ENCODE measurements around the gene CX3CL1. TPM values are rescaled to one million over a fixed set of nuclear protein-coding genes. Genes with fewer than 3 reads are reported as not detected.

The CX3CL1 gene
- total and polyA plus RNA-seq, 2 of the 13 experiments (the other 11 are each of a cell fraction or from before 2014, with no cell fraction given) = 57.3 to 60.8 TPM

DNA sequence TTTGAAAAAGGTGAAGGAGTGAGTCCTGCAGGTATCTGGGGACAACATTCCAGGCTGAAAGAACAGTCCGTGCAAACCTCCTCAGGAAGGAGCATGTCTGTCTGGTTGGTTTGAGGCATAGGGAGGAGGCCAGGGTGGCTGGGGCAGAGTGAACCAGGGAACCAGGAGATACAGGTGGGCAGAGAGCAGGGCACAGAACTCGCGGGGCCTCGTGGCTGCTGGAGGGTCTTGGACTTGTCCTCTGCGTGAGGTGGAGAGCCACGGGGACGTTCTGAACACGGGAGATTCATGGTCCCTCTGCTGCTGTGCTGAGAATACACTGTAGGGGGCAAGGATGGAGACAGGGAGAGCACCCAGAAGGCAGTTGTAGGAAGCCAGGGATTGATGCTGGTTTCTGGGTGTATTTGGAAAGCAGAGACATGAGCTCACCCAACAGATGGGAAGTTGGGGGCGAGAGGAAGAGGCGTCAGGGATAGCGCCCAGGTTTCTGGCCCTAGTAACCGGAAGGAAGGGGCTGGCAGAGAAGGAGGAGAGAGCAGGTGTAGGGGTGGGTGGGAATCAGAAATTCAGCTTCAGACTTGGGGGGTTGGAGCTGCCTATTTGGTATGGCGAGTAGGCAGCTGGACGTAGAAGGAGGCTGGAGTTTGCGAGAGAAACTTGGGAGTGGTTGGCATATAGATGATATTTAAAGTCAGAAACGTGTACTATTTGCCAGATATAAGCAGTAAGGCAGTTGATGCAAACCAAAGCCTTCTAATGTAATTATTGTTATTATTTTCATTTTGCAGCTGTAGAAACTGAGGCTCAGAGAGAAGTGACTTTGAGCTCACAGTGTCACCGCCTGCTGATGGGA, 31.9 kb downstream of the CX3CL1 start, which contains the start of gene CCL17:
Gene CCL17, plus strand, starts transcription at position 803 of the 853 bp plus-strand sequence. CDS start 9,166 bp downstream, outside the sequence.
- Histone ChIP-seq H3K36me3 (replicated peaks in 1 of 2; ENCODE audit: control insufficient read depth in 1 of 2, insufficient read depth in 2 of 2, low read length in 2 of 2) (no peaks in the 10 kb centered on the region), H3K4me2 (ENCODE audit: low read depth, low read length) (no peak within 1 kb of the TSS), H3K9me3 (ENCODE audit: low read length) (no peaks in the 10 kb centered on the region), H2AFZ (ENCODE audit: low read length) (no peak within 1 kb of the TSS), H3K27me3 (ENCODE audit: control insufficient read depth in 1 of 2, insufficient read depth in 2 of 2, low read length in 2 of 2) (peaks cover 0 to 9% of the 10 kb centered on the region in 2 experiments; a peak in 2 of 5 replicates), H3K4me1 (ENCODE audit: insufficient read depth, low read length) (peaks cover 11% of the 10 kb centered on the region; the same call in 1 of the 2 replicates), H3K4me3 (replicated peaks in 1 of 3; ENCODE audit: insufficient read depth in 1 of 3, low read depth in 2 of 3, low read length in 3 of 3) (no peak within 1 kb of the TSS), H3K79me2 (ENCODE audit: insufficient read depth, low read length) (no peaks in the 10 kb centered on the region), H4K20me1 (ENCODE audit: insufficient read depth, low read length) (no peaks in the 10 kb centered on the region), H3K27ac (ENCODE audit: extremely low read length, insufficient read depth, low read length) (no peak within 1 kb of the TSS), H3K9ac (ENCODE audit: insufficient read depth, low read depth, low read length) (no peak within 1 kb of the TSS)
- FAIRE-seq (no peak), DNase-seq (ENCODE audit: low spot score) (no peak), ATAC-seq (peak; percentile 47; the same call in 2 of the 3 replicates)
- CTCF ChIA-PET (ENCODE audit: low intra/inter-chr PET ratio, low total read pairs) = no interaction called here
- in situ Hi-C loops (cut with HindIII; ENCODE audit: extremely low pct_ligation_motif_present, low pct_unique_long_range_greater_than_20kb) = no loop called here
- POLR2A ChIA-PET = interaction anchor here (1.5 kb wide), 1 partner anchor 32 kb away, joined by 4 read pairs; the partner anchor contains the start of gene CX3CL1
- intact Hi-C loops (cut with micrococcal nuclease; ENCODE audit: unreplicated experiment) = no loop called here
- 54% methylated on average over 17 of the region's 17 CpGs for WGBS (ENCODE audit: low lambda C conversion rate)
- no TSS peak for BruUV-seq (replicated peaks)
- TF ChIP-seq NRL (CRISPR knock-in tag; IDR thresholded peaks at IDR 0.05; ENCODE audit: borderline replicate concordance) = 0 out of 2 replicates have a peak, but pooled peaks have one; percentile 31
- TF ChIP-seq MXI1 (IDR thresholded peaks at IDR 0.05; ENCODE audit: borderline replicate concordance, low read depth, low read length) = no peak
- TF ChIP-seq IKZF1 (IDR thresholded peaks at IDR 0.05) = no peak
- TF ChIP-seq ZMYM3 (CRISPR knock-in tag; IDR thresholded peaks at IDR 0.05) = no peak
- TF ChIP-seq ZNF547 (CRISPR knock-in tag; IDR thresholded peaks at IDR 0.05) = no peak
- TF ChIP-seq, protein P1, sequence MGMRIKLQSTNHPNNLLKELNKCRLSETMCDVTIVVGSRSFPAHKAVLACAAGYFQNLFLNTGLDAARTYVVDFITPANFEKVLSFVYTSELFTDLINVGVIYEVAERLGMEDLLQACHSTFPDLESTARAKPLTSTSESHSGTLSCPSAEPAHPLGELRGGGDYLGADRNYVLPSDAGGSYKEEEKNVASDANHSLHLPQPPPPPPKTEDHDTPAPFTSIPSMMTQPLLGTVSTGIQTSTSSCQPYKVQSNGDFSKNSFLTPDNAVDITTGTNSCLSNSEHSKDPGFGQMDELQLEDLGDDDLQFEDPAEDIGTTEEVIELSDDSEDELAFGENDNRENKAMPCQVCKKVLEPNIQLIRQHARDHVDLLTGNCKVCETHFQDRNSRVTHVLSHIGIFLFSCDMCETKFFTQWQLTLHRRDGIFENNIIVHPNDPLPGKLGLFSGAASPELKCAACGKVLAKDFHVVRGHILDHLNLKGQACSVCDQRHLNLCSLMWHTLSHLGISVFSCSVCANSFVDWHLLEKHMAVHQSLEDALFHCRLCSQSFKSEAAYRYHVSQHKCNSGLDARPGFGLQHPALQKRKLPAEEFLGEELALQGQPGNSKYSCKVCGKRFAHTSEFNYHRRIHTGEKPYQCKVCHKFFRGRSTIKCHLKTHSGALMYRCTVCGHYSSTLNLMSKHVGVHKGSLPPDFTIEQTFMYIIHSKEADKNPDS (CRISPR knock-in tag; IDR thresholded peaks at IDR 0.05) = no peak

Data from HepG2 (cell line).